Breast epithelium (tissue), 3 donors: ENCODE results near the gene CAMK4.

Experiments used
- POLR2AphosphoS5 ChIP-seq, 3 donors: sonication (generic); formaldehyde crosslinking; IDR thresholded peaks; one replicate each; pipeline ENCODE4 v1.6.1; 2017; ENCODE audit warnings: antibody characterized with exemption in 3 of 3
- TF ChIP-seq, protein P1 (sequence below), 3 donors: fragments of 450-650 bp; IDR thresholded peaks; one replicate each; pipeline ENCODE4 v1.5.1; 2016 to 2017; ENCODE audit warnings: antibody characterized with exemption in 3 of 3, mild to moderate bottlenecking in 3 of 3, moderate library complexity in 3 of 3

DNA sequence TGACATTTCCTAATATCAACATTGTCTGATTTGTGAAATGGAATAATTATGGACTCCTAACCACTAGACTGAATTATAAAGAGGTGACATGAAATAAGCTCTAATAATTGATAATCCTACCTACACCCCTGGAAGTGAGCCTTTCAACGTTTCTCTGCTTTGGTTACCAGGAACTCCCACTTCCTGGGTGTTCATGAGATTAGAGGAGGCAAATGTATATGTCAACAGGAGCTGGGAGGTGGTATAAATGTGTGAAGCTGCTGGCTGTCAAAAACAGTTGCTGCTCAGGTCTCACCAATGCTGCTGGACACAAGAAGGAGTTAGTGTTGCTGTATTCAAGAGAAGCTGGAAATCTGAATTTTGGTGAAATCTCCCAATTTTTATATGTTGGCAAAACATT lies 96.8 kb downstream of the CAMK4 start:
- TF ChIP-seq, protein P1, sequence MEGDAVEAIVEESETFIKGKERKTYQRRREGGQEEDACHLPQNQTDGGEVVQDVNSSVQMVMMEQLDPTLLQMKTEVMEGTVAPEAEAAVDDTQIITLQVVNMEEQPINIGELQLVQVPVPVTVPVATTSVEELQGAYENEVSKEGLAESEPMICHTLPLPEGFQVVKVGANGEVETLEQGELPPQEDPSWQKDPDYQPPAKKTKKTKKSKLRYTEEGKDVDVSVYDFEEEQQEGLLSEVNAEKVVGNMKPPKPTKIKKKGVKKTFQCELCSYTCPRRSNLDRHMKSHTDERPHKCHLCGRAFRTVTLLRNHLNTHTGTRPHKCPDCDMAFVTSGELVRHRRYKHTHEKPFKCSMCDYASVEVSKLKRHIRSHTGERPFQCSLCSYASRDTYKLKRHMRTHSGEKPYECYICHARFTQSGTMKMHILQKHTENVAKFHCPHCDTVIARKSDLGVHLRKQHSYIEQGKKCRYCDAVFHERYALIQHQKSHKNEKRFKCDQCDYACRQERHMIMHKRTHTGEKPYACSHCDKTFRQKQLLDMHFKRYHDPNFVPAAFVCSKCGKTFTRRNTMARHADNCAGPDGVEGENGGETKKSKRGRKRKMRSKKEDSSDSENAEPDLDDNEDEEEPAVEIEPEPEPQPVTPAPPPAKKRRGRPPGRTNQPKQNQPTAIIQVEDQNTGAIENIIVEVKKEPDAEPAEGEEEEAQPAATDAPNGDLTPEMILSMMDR (IDR thresholded peaks at IDR 0.05) = no peak
- no peak for TF ChIP-seq POLR2AphosphoS5 (IDR thresholded peaks at IDR 0.05)
